Measurements from ENCODE around the gene CYP2F1.
"Not testable (repeated sequence)": the region's sequence is repeated elsewhere in the genome, so short reads cannot be mapped to it uniquely, and the experiment has no call there.

CYP2F1 gene

GRCh38 chr19:41114132-41114531, at the start of gene CYP2F1:
CYP2F1 (plus strand) TSS chr19:41114432; CDS start chr19:41116189, 1,757 bp downstream.
- no peak for DNase-seq (ENCODE audit: low spot score)

- no peak for DNase-seq (ENCODE audit: low spot score)
These were observed 49.2 kb upstream of the CYP2F1 start for GRCh38 chr19:41064974-41065569.

GRCh38 chr19:41076286-41076685, 37.9 kb upstream of the CYP2F1 start:
- no peak for DNase-seq (ENCODE audit: low spot score)

- no peak for DNase-seq (ENCODE audit: low spot score)
These were observed 30.7 kb upstream of the CYP2F1 start for GRCh38 chr19:41083516-41083915.

GRCh38 chr19:41085748-41086415, 28.4 kb upstream of the CYP2F1 start:
- DNase-seq (ENCODE audit: low spot score): no peak

- DNase-seq (ENCODE audit: low spot score): no peak
These were observed 26.1 kb upstream of the CYP2F1 start, which contains the start of gene CYP2A13 for GRCh38 chr19:41088151-41088550. CYP2A13 (plus strand) TSS chr19:41088451; CDS start chr19:41088472, 21 bp downstream.

GRCh38 chr19:41089959-41090358, 24.3 kb upstream of the CYP2F1 start:
- no peak for DNase-seq (ENCODE audit: low spot score)

GRCh38 chr19:41095703-41096102, 18.5 kb upstream of the CYP2F1 start:
- DNase-seq (ENCODE audit: low spot score): no peak

GRCh38 chr19:41096353-41096752, 17.9 kb upstream of the CYP2F1 start:
- no peak for DNase-seq (ENCODE audit: low spot score)

- DNase-seq (ENCODE audit: low spot score): no peak
These were observed 16.9 kb upstream of the CYP2F1 start for GRCh38 chr19:41097302-41097701.

GRCh38 chr19:41098762-41099161, 15.5 kb upstream of the CYP2F1 start:
- no peak for DNase-seq (ENCODE audit: low spot score)

- DNase-seq (ENCODE audit: low spot score): not testable (repeated sequence)
These were observed 12.0 kb upstream of the CYP2F1 start for GRCh38 chr19:41102210-41102609.

GRCh38 chr19:41106177-41106576, 8.1 kb upstream of the CYP2F1 start:
- no peak for DNase-seq (ENCODE audit: low spot score)

- no peak for DNase-seq (ENCODE audit: low spot score)
These were observed 2.9 kb upstream of the CYP2F1 start for GRCh38 chr19:41111296-41111695.

GRCh38 chr19:41111750-41112295, 2.4 kb upstream of the CYP2F1 start:
- DNase-seq (ENCODE audit: low spot score): no peak

- no peak for DNase-seq (ENCODE audit: low spot score)
These were observed 1.4 kb upstream of the CYP2F1 start for GRCh38 chr19:41112728-41113290.

- no peak for DNase-seq (ENCODE audit: low spot score)
These were observed 2.0 kb downstream of the CYP2F1 start for GRCh38 chr19:41116261-41116660.

GRCh38 chr19:41120929-41121911, 7.0 kb downstream of the CYP2F1 start:
- DNase-seq (ENCODE audit: low spot score): not testable (repeated sequence)

GRCh38 chr19:41122846-41123245, 8.6 kb downstream of the CYP2F1 start:
- not testable (repeated sequence) for DNase-seq (ENCODE audit: low spot score)

- no peak for DNase-seq (ENCODE audit: low spot score)
These were observed 9.6 kb downstream of the CYP2F1 start for GRCh38 chr19:41123716-41124294.

- not testable (repeated sequence) for DNase-seq (ENCODE audit: low spot score)
These were observed 12.6 kb downstream of the CYP2F1 start for GRCh38 chr19:41126765-41127203.

All from left forelimb (tissue), 1 donor.